Activated naive CD8-positive, alpha-beta T cell treated with anti-CD3 and anti-CD28 coated beads, Interleukin-2, amount 50 U/mL, for 24 hours (primary cell): ENCODE results near the gene NCAN.

Experiments
- ATAC-seq: fragments of 150-1000 bp; cut with Tn5 transposase; one replicate; pipeline ENCODE4 v1.10.0; 2021
- DNase-seq: peaks from one replicate; pipeline ENCODE4 v3.0.0; 2021
- H3K27ac Mint-ChIP-seq: one replicate; pipeline ENCODE4 v1.8.0; 2021; ENCODE audit warnings: mild to moderate bottlenecking, mixed read lengths
- H3K27me3 Mint-ChIP-seq: one replicate; pipeline ENCODE4 v1.8.0; 2021; ENCODE audit warnings: mixed read lengths
- H3K36me3 Mint-ChIP-seq: one replicate; pipeline ENCODE4 v1.8.0; 2021; ENCODE audit warnings: low read depth, mixed read lengths
- H3K4me1 Mint-ChIP-seq: one replicate; pipeline ENCODE4 v1.8.0; 2021; ENCODE audit warnings: mixed read lengths
- H3K4me3 Mint-ChIP-seq: one replicate; pipeline ENCODE4 v1.8.0; 2021; ENCODE audit warnings: mild to moderate bottlenecking, moderate library complexity, mixed read lengths
- H3K9me3 Mint-ChIP-seq: one replicate; pipeline ENCODE4 v1.8.0; 2021; ENCODE audit warnings: mixed read lengths

The NCAN gene

GRCh38 chr19:19185853-19186740 lies 25.7 kb upstream of the NCAN start:
- peaks cover 16% of the 10 kb centered on the region for H3K36me3 Mint-ChIP-seq
- H3K27me3 Mint-ChIP-seq, result no peaks in the 10 kb centered on the region
- H3K9me3 Mint-ChIP-seq, result no peaks in the 10 kb centered on the region
- DNase-seq (peak; percentile 70), ATAC-seq (peak; percentile 87)
- peaks cover 29% of the 10 kb centered on the region for H3K4me1 Mint-ChIP-seq
- no peak overlapping the region for H3K4me3 Mint-ChIP-seq
- peak overlapping the region; percentile 29 for H3K27ac Mint-ChIP-seq

GRCh38 chr19:19186742-19187141 lies 25.0 kb upstream of the NCAN start:
- peaks cover 16% of the 10 kb centered on the region for H3K36me3 Mint-ChIP-seq
- peaks cover 35% of the 10 kb centered on the region for H3K4me1 Mint-ChIP-seq
- H3K27ac Mint-ChIP-seq, result peak overlapping the region; percentile 29
- H3K4me3 Mint-ChIP-seq, result no peak overlapping the region
- DNase-seq (no peak), ATAC-seq (no peak)
- H3K27me3 Mint-ChIP-seq, result no peaks in the 10 kb centered on the region
- no peaks in the 10 kb centered on the region for H3K9me3 Mint-ChIP-seq

GRCh38 chr19:19191768-19192077 lies 20.0 kb upstream of the NCAN start:
- ATAC-seq, result no peak

GRCh38 chr19:19192078-19192882 lies 19.5 kb upstream of the NCAN start, which contains the start of the genes BORCS8 and RFXANK:
BORCS8 (minus strand) TSS chr19:19192152; CDS start chr19:19192117, 35 bp downstream.
RFXANK (plus strand) TSS chr19:19192258; CDS start chr19:19193947, 1,689 bp downstream.
- H3K4me1 Mint-ChIP-seq, result peaks cover 45% of the 10 kb centered on the region
- H3K27ac Mint-ChIP-seq, result peak within 1 kb of the TSS; percentile 97
- peak within 1 kb of the TSS; percentile 97 for H3K4me3 Mint-ChIP-seq
- peaks cover 5% of the 10 kb centered on the region for H3K36me3 Mint-ChIP-seq
- H3K27me3 Mint-ChIP-seq, result no peaks in the 10 kb centered on the region
- ATAC-seq (peak; percentile 87), DNase-seq (peak; percentile 99)
- no peaks in the 10 kb centered on the region for H3K9me3 Mint-ChIP-seq

More at GRCh38 chr19:19191768-19192077, 20.0 kb upstream of the NCAN start:
- DNase-seq, result no peak
- Mint-ChIP-seq H3K27me3 (no peaks in the 10 kb centered on the region), H3K27ac (peak overlapping the region; percentile 97), H3K4me3 (peak overlapping the region; percentile 97), H3K4me1 (peaks cover 47% of the 10 kb centered on the region), H3K36me3 (peaks cover 9% of the 10 kb centered on the region), H3K9me3 (no peaks in the 10 kb centered on the region)

GRCh38 chr19:19192910-19193423 lies 18.8 kb upstream of the NCAN start:
- no peak for ATAC-seq
- Mint-ChIP-seq H3K4me1 (peaks cover 45% of the 10 kb centered on the region), H3K4me3 (peak overlapping the region; percentile 97)

GRCh38 chr19:19193926-19194325 lies 17.8 kb upstream of the NCAN start:
- Mint-ChIP-seq H3K4me1 (peaks cover 45% of the 10 kb centered on the region), H3K9me3 (no peaks in the 10 kb centered on the region), H3K4me3 (peak overlapping the region; percentile 97), H3K27ac (no peak overlapping the region), H3K36me3 (peaks cover 7% of the 10 kb centered on the region), H3K27me3 (no peaks in the 10 kb centered on the region)
- DNase-seq, result no peak
- ATAC-seq, result no peak

More at GRCh38 chr19:19192910-19193423, 18.8 kb upstream of the NCAN start:
- peak overlapping the region; percentile 97 for H3K27ac Mint-ChIP-seq
- DNase-seq, result no peak
- no peaks in the 10 kb centered on the region for H3K27me3 Mint-ChIP-seq
- peaks cover 6% of the 10 kb centered on the region for H3K36me3 Mint-ChIP-seq
- no peaks in the 10 kb centered on the region for H3K9me3 Mint-ChIP-seq

- Mint-ChIP-seq H3K4me3 (peak overlapping the region; percentile 95), H3K27me3 (peaks cover 2% of the 10 kb centered on the region), H3K27ac (peak overlapping the region; percentile 93), H3K4me1 (peaks cover 26% of the 10 kb centered on the region), H3K9me3 (no peaks in the 10 kb centered on the region), H3K36me3 (peaks cover 14% of the 10 kb centered on the region)
- no peak for DNase-seq
- ATAC-seq, result no peak
Observed at GRCh38 chr19:19201697-19202630, 9.8 kb upstream of the NCAN start.

- Mint-ChIP-seq H3K36me3 (peaks cover 14% of the 10 kb centered on the region), H3K4me3 (peak overlapping the region; percentile 95), H3K27ac (peak overlapping the region; percentile 93), H3K4me1 (peaks cover 33% of the 10 kb centered on the region), H3K27me3 (peaks cover 2% of the 10 kb centered on the region), H3K9me3 (no peaks in the 10 kb centered on the region)
- peak; percentile 1 for ATAC-seq
- DNase-seq, result no peak
Observed at GRCh38 chr19:19202707-19203011, 9.1 kb upstream of the NCAN start.

GRCh38 chr19:19203012-19203856 lies 8.5 kb upstream of the NCAN start, which contains the start of gene NR2C2AP:
NR2C2AP (minus strand) TSS chr19:19203414; CDS start chr19:19203060, 354 bp downstream.
- H3K27ac Mint-ChIP-seq, result peak within 1 kb of the TSS; percentile 93
- peaks cover 11% of the 10 kb centered on the region for H3K36me3 Mint-ChIP-seq
- DNase-seq (peak; percentile 96), ATAC-seq (peak; percentile 81)
- H3K4me3 Mint-ChIP-seq, result peak within 1 kb of the TSS; percentile 95
- H3K9me3 Mint-ChIP-seq, result no peaks in the 10 kb centered on the region
- peaks cover 2% of the 10 kb centered on the region for H3K27me3 Mint-ChIP-seq
- H3K4me1 Mint-ChIP-seq, result peaks cover 34% of the 10 kb centered on the region

- peak overlapping the region; percentile 18 for H3K27ac Mint-ChIP-seq
- H3K36me3 Mint-ChIP-seq, result peaks cover 11% of the 10 kb centered on the region
- H3K4me1 Mint-ChIP-seq, result peaks cover 34% of the 10 kb centered on the region
- H3K27me3 Mint-ChIP-seq, result peaks cover 3% of the 10 kb centered on the region
- no peak for DNase-seq
- peak overlapping the region; percentile 54 for H3K4me3 Mint-ChIP-seq
- no peaks in the 10 kb centered on the region for H3K9me3 Mint-ChIP-seq
- no peak for ATAC-seq
Observed at GRCh38 chr19:19204181-19204580, 7.6 kb upstream of the NCAN start.

- no peak for DNase-seq
- Mint-ChIP-seq H3K27ac (no peak overlapping the region), H3K4me3 (no peak overlapping the region)
Observed at GRCh38 chr19:19205416-19206410, 6.0 kb upstream of the NCAN start.

GRCh38 chr19:19206938-19207337 lies 4.8 kb upstream of the NCAN start:
- H3K9me3 Mint-ChIP-seq, result no peaks in the 10 kb centered on the region
- peaks cover 11% of the 10 kb centered on the region for H3K36me3 Mint-ChIP-seq
- ATAC-seq (no peak), DNase-seq (no peak)
- no peak overlapping the region for H3K27ac Mint-ChIP-seq
- peaks cover 19% of the 10 kb centered on the region for H3K27me3 Mint-ChIP-seq
- H3K4me1 Mint-ChIP-seq, result peaks cover 28% of the 10 kb centered on the region
- no peak overlapping the region for H3K4me3 Mint-ChIP-seq

More at GRCh38 chr19:19205416-19206410, 6.0 kb upstream of the NCAN start:
- Mint-ChIP-seq H3K9me3 (no peaks in the 10 kb centered on the region), H3K27me3 (peaks cover 11% of the 10 kb centered on the region), H3K4me1 (peaks cover 34% of the 10 kb centered on the region), H3K36me3 (peaks cover 11% of the 10 kb centered on the region)
- no peak for ATAC-seq
